PC-9 (cell line): ENCODE data around the gene NUP42. TPM values are rescaled to one million over a fixed set of nuclear protein-coding genes. Genes with fewer than 3 reads are reported as not detected.

ENCODE experiments used
- BruUV-seq: library from RNA; stranded (reverse); fragments of 400-500 nt; replicated peaks from 2 replicates; lab custom pipeline; 2021; lab: Mats Ljungman, UMichigan
- CTCF ChIA-PET: fragments of 300-600 bp; sonication (Branson Sonifier 250); formaldehyde crosslinking; loops from one replicate; lab custom pipeline; 2022; ENCODE audit warnings: antibody characterized with exemption; lab: Charles Lee
- POLR2A ChIA-PET: fragments of 300-600 bp; sonication (Branson Sonifier 250); formaldehyde crosslinking; loops from one replicate; lab custom pipeline; 2022; ENCODE audit warnings: antibody characterized with exemption; ENCODE audit not compliant: unreplicated experiment; lab: Charles Lee
- DNase-seq, 2 experiments: peaks; one replicate each; pipeline versions ENCODE4 v3.0.0 to v3.0.0-alpha.2; 2015 to 2022; ENCODE audit warnings: mixed read lengths in 1 of 2
- H2AFZ ChIP-seq: fragments of 200-600 bp; sonication (generic); 2 replicates; pipeline ENCODE4 v1.8.1; 2017; ENCODE audit warnings: antibody characterized with exemption
- H3F3A ChIP-seq: fragments of 200-600 bp; sonication (generic); 2 replicates; pipeline ENCODE4 v1.8.1; 2017; ENCODE audit warnings: antibody characterized with exemption, mild to moderate bottlenecking, low read depth; ENCODE audit not compliant: insufficient read depth
- H3K27ac ChIP-seq: fragments of 200-600 bp; sonication (generic); 2 replicates; pipeline ENCODE4 v1.6.1; 2016; ENCODE audit warnings: mixed run types
- H3K27me3 ChIP-seq: fragments of 200-600 bp; sonication (generic); 2 replicates; pipeline ENCODE4 v1.6.1; 2016; ENCODE audit warnings: low read depth, mixed run types; ENCODE audit not compliant: insufficient read depth
- H3K36me3 ChIP-seq: fragments of 200-600 bp; sonication (generic); 2 replicates; pipeline ENCODE4 v1.6.1; 2016; ENCODE audit warnings: low read depth, mixed run types
- H3K4me1 ChIP-seq: fragments of 200-600 bp; sonication (generic); replicated peaks from 2 replicates; pipeline ENCODE4 v1.6.1; 2016; ENCODE audit warnings: mixed run types; ENCODE audit not compliant: insufficient read depth
- H3K4me2 ChIP-seq: fragments of 200-600 bp; sonication (generic); 2 replicates; pipeline ENCODE4 v1.6.1; 2017; ENCODE audit warnings: mixed run types
- H3K4me3 ChIP-seq: fragments of 200-600 bp; sonication (generic); 2 replicates; pipeline ENCODE4 v1.6.1; 2016; ENCODE audit warnings: mixed run types
- H3K79me2 ChIP-seq: fragments of 200-600 bp; sonication (generic); 2 replicates; pipeline ENCODE4 v1.6.1; 2017; ENCODE audit warnings: low read depth, mixed run types
- H3K9me2 ChIP-seq: fragments of 200-600 bp; sonication (generic); 2 replicates; pipeline ENCODE4 v1.8.1; 2017; ENCODE audit warnings: mild to moderate bottlenecking; ENCODE audit not compliant: insufficient read depth
- H3K9me3 ChIP-seq: fragments of 200-600 bp; sonication (generic); 2 replicates; pipeline ENCODE4 v1.8.1; 2016; ENCODE audit warnings: low read depth; ENCODE audit not compliant: insufficient read depth
- H4K20me1 ChIP-seq: fragments of 200-600 bp; sonication (generic); 2 replicates; pipeline ENCODE4 v1.8.1; 2017; ENCODE audit not compliant: insufficient read depth
- CTCF ChIP-seq: fragments of 200-600 bp; sonication (generic); conservative IDR thresholded peaks from 2 replicates; pipeline ENCODE4 v1.6.1; 2017; ENCODE audit warnings: mixed run types, antibody characterized with exemption, mild to moderate bottlenecking, moderate library complexity
- EZH2 ChIP-seq: fragments of 200-600 bp; sonication (generic); IDR thresholded peaks from 2 replicates; pipeline ENCODE4 v1.8.0; 2017; ENCODE audit warnings: antibody characterized with exemption, low read depth
- intact Hi-C: fragments of 100-400 bp; cut with micrococcal nuclease; formaldehyde crosslinking; loops from one replicate; pipeline ENCODE4 v1.10.0; 2022; ENCODE audit not compliant: unreplicated experiment
- total RNA-seq: library from RNA; stranded (reverse); gene quantifications from 2 replicates; pipeline ENCODE4 v1.2.3, GENCODE V29; 2021

NUP42 gene
- total RNA-seq, 1 experiment from 2014 or later, result 51.3 TPM

DNA sequence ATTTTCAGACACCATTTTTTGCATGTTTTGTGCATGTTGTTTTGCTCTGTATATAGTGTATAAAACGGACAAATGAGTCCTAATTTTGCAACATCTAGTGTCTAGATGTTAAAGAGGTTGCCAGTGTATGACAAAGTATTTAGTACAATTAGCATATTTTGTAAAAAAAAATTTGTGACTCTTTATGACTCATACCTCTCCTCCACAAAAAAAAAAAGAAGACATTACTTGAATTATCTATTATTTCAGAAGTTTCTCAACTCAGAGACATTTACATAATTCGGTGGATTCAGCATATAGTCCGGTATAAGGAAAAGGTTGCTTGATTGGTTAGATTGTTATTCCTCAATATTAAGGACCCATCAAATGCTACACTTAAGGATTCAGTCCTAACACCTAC is 26.0 kb downstream of the NUP42 start:
- intact Hi-C loops, result no loop called here
- no peaks in the 10 kb centered on the region for H3K9me3 ChIP-seq
- H2AFZ ChIP-seq, result no peak overlapping the region

DNA sequence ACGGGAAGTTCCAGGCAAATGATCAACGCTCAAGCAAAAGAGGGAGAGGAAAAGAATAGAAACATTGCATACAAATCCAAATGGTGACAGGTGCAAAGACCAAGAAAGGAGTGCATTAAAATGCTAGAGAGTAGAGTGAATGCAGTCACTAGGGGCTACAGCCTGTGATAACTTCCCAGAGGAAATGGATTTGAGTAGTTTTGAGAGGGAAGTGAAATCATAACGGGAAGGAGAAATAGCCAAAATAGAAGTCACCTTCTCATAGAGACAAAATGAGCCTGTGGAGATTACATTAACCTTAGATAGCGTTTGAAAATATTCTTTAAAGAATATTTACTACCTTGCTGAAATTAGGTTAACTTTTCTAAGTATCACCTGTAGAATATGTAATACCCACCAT is 26.5 kb downstream of the NUP42 start:
- H3K4me1 ChIP-seq, result no peaks in the 10 kb centered on the region
- no TSS peak for BruUV-seq
- H3K9me3 ChIP-seq, result no peaks in the 10 kb centered on the region
- H3K79me2 ChIP-seq, result no peaks in the 10 kb centered on the region
- no peaks in the 10 kb centered on the region for H4K20me1 ChIP-seq
- CTCF ChIA-PET, result no interaction called here
- no peak overlapping the region for H2AFZ ChIP-seq
- no peak overlapping the region for H3K4me2 ChIP-seq
- H3K9me2 ChIP-seq, result no peaks in the 10 kb centered on the region
- no peak for TF ChIP-seq EZH2
- TF ChIP-seq CTCF, result no peak
- H3K27ac ChIP-seq, result no peak overlapping the region
- no peak overlapping the region for H3K4me3 ChIP-seq
- no peaks in the 10 kb centered on the region for H3K27me3 ChIP-seq
- POLR2A ChIA-PET, result no interaction called here
- no peaks in the 10 kb centered on the region for H3K36me3 ChIP-seq
- intact Hi-C loops, result no loop called here
- H3F3A ChIP-seq, result peaks cover 3% of the 10 kb centered on the region; the same call in 1 of the 2 replicates
- DNase-seq, result no peak

More for the DNA sequence above, 26.0 kb downstream of the NUP42 start:
- H3K9me2 ChIP-seq, result no peaks in the 10 kb centered on the region
- no peaks in the 10 kb centered on the region for H3K27me3 ChIP-seq
- H3K36me3 ChIP-seq, result no peaks in the 10 kb centered on the region
- TF ChIP-seq EZH2, result no peak
- TF ChIP-seq CTCF, result no peak
- POLR2A ChIA-PET, result no interaction called here
- H3F3A ChIP-seq, result peaks cover 3% of the 10 kb centered on the region; the same call in 1 of the 2 replicates
- H3K4me2 ChIP-seq, result no peak overlapping the region
- BruUV-seq, result no TSS peak
- H3K4me1 ChIP-seq, result no peaks in the 10 kb centered on the region
- H3K79me2 ChIP-seq, result no peaks in the 10 kb centered on the region
- no peak overlapping the region for H3K4me3 ChIP-seq
- H3K27ac ChIP-seq, result no peak overlapping the region
- no peaks in the 10 kb centered on the region for H4K20me1 ChIP-seq
- no peak for DNase-seq
- CTCF ChIA-PET, result no interaction called here

DNA sequence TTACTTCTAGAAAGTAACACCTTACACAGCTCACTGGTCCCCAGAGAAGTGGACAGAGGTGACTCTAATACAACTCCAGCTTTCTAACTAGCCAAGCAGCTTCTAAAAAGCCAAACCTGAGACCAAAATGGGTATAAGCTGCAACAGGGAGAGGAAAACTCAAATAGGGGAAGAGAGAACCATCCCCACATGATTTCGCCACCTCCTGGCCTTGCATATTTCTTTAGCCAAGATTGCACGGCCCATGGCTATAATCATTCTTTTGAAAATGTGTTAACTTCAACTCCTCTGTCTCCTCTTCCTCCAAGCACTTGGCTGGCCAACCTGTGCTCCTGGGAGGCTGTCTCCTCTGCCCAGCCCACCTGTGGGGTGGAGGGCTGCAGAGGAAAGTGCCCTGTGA is 28.7 kb downstream of the NUP42 start:
- no peak overlapping the region for H3K4me2 ChIP-seq
- no peak overlapping the region for H3K27ac ChIP-seq
- H3F3A ChIP-seq, result no peaks in the 10 kb centered on the region
- H2AFZ ChIP-seq, result no peak overlapping the region
- intact Hi-C loops, result no loop called here
- H3K36me3 ChIP-seq, result no peaks in the 10 kb centered on the region
- TF ChIP-seq CTCF (no peak), EZH2 (no peak)
- POLR2A ChIA-PET, result no interaction called here
- DNase-seq, result no peak
- H3K9me2 ChIP-seq, result no peaks in the 10 kb centered on the region
- no peaks in the 10 kb centered on the region for H3K4me1 ChIP-seq
- CTCF ChIA-PET, result no interaction called here
- no peak overlapping the region for H3K4me3 ChIP-seq
- H3K9me3 ChIP-seq, result no peaks in the 10 kb centered on the region
- no peaks in the 10 kb centered on the region for H3K79me2 ChIP-seq
- no TSS peak for BruUV-seq
- H3K27me3 ChIP-seq, result no peaks in the 10 kb centered on the region
- H4K20me1 ChIP-seq, result no peaks in the 10 kb centered on the region
